Measurements from ENCODE around the gene RHBDL3.
"Not testable (repeated sequence)": the region's sequence is repeated elsewhere in the genome, so short reads cannot be mapped to it uniquely, and the experiment has no call there.

The RHBDL3 gene

DNA sequence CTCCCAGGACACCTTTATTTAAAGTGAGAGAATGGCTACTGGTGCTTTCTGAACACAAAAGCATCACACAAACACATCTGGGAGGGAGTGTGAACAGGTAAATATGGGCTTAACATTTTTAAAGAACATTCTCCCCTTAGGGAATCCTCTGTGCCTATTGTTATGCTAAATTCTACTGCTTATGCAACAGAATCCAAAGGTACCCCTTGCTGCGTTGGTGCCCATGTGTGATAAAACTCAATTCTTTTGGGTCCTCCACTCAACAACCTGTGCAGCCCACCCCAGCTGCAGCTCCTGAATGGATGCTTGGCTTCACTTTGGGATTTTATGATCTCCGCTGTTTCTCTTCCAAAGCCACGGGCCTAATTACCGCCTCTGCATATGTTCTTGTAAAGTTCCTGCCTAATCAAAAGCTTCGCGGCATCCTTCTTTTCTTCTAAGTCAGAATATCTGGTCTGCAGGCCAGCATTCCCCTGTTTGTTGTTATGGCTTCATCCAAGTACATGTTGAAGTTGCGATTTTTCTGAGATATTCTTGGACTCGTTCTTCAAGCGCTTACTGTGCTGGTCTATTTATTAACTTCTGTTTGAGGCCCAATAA, 23.9 kb downstream of the RHBDL3 start:
- no peak for DNase-seq (ENCODE audit: low read depth in 2 of 2, low spot score in 1 of 2)

DNA sequence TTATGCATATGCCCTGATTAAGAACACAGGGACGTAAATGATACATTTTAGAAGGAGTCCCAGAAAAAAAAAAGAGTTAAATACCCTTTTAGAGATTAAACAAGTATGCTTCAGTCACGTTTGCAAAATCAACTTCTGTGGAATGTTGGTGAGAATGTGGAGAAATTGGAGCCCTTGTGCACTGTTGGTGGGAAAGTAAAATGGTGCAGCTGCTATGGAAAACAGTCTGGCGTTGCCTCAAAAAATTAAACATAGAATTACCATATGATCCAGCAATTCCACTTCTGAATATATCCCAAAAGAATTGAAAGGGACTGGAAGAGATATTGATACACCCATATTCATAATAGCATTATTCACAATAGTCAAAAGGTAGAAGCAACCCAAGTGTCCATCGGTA, 26.5 kb downstream of the RHBDL3 start:
- DNase-seq (ENCODE audit: low read depth in 2 of 2, low spot score in 1 of 2) = no peak

- no peak for DNase-seq (ENCODE audit: low read depth in 2 of 2, low spot score in 1 of 2)
Measured at GRCh38 chr17:32297424-32297823, 31.8 kb downstream of the RHBDL3 start.

DNA sequence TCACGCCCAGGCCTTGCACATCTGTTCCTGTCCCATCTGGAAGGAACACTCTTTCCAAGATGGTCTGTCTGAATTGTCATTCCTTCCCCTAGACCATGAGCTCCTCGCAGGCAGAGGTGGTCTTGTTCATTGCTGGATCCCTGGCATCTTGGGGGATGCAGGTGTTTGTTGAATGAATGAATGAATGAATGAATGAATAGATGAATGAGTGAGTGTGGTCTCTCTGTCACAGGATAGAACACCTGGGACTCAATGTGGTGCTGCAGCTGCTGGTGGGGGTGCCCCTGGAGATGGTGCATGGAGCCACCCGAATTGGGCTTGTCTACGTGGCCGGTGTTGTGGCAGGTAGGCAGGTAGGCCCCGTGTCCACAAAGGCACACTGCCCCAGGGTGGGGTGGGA, 32.2 kb downstream of the RHBDL3 start:
- no peak for DNase-seq (ENCODE audit: low read depth in 2 of 2, low spot score in 1 of 2)

- no peak for DNase-seq (ENCODE audit: low read depth in 2 of 2, low spot score in 1 of 2)
Measured at GRCh38 chr17:32298298-32298697, 32.7 kb downstream of the RHBDL3 start.

DNA sequence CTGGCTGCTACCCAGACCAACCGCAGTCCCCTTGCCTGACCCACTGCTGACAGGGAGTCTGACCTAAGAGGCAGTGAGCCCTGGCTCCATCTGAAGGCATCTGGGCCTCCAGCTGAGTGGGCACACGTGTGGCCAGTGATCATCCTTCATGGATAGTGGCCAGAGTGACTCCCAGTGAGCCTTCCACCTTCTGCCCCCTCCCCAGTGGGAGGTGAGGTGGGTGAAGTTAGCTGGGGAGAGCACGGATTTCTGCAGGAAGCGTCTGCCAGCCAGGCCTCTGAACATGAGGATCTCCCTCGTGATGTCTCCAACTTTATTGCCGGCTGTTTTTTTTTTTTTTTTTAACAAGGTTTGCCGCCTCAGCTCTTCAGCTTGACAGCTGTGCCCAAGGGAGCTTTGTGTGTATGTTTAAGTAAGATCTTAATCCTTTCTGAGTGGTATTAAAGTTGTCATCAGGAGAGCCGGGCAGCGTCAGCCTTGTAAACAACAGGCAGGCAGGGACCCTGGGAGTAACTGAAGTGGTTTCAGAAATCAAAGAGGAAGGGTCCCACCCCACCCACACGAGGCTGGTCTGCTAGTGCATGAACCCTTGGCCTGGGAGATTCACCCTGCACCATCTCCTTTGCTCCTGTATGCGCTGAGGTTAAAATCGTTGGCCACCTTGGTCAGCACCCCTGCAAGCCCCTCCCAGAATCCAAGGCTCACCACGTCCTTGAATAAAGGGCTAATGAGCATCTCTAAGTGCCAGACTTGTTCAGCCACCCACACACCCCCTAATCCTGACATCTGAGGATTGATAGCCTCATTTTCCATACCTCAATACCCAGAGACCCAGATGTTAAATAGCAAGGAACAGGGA, 33.3 kb downstream of the RHBDL3 start:
- no peak for DNase-seq (ENCODE audit: low read depth in 2 of 2, low spot score in 1 of 2)

DNA sequence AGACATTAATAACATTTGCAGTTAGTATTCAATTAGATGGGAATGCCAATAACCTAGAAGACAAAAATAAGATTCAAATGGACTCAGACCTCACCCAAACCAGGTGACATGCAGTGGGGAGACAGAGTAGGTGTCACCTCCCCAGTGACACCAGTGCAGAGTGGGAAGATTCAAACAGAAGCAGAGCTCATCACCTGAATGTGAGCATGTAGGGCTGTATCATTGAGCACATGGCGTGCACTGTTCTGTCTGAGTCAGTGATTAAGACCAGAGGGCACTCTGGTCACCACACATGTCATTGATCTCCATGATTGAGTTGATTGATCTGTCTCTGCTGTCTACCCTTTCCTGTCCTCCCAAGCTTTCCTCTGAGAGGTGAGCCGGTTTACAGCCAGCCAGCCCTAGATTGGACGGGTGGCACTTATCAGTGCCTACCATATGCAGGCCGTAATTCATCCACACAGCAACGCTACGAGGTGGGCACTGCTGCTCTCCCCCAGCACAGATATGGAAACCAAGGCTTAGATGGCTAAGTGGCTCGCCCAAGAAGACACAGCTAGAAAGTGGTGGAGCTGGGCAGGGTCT, 34.0 kb downstream of the RHBDL3 start:
- DNase-seq (ENCODE audit: low read depth in 2 of 2, low spot score in 1 of 2) = no peak

GRCh38 chr17:32302037-32302436, 36.4 kb downstream of the RHBDL3 start:
- no peak for DNase-seq (ENCODE audit: low read depth in 2 of 2, low spot score in 1 of 2)

- DNase-seq (ENCODE audit: low read depth in 2 of 2, low spot score in 1 of 2) = no peak
Measured at GRCh38 chr17:32302860-32303649, 37.4 kb downstream of the RHBDL3 start.

- DNase-seq (ENCODE audit: low read depth in 2 of 2, low spot score in 1 of 2) = no peak
Measured at GRCh38 chr17:32303781-32304288, 38.2 kb downstream of the RHBDL3 start.

GRCh38 chr17:32305049-32305448, 39.4 kb downstream of the RHBDL3 start:
- DNase-seq (ENCODE audit: low read depth in 2 of 2, low spot score in 1 of 2) = no peak

GRCh38 chr17:32307658-32308057, 42.0 kb downstream of the RHBDL3 start:
- no peak for DNase-seq (ENCODE audit: low read depth in 2 of 2, low spot score in 1 of 2)

- no peak for DNase-seq (ENCODE audit: low read depth in 2 of 2, low spot score in 1 of 2)
Measured at GRCh38 chr17:32311028-32311536, 45.5 kb downstream of the RHBDL3 start.

DNA sequence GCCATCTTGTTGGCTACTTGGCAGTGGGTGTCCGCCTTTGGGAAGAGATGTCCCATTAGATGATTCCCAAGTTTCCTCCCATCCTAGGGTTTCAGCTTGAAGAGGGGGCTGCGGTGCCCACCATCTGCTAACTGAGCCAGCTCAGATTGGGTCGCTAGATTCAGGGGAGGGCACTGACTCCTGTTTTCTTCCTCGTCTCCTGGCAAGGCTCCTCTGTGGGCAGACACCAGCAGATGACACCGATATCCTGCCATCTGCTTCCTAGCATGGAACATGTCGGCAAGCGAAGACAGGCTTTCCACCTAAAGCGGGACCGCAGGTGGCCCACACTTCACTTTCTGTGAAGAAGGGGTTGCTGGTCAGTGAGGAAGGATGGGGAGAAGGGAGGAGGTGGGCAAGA, 49.0 kb downstream of the RHBDL3 start:
- DNase-seq (ENCODE audit: low read depth in 2 of 2, low spot score in 1 of 2) = no peak

GRCh38 chr17:32315171-32315570, 49.5 kb downstream of the RHBDL3 start:
- DNase-seq (ENCODE audit: low read depth in 2 of 2, low spot score in 1 of 2) = no peak

GRCh38 chr17:32316653-32317052, 51.0 kb downstream of the RHBDL3 start:
- DNase-seq (ENCODE audit: low read depth in 2 of 2, low spot score in 1 of 2) = not testable (repeated sequence)

- DNase-seq (ENCODE audit: low read depth in 2 of 2, low spot score in 1 of 2) = no peak
Measured at GRCh38 chr17:32317353-32317752, 51.7 kb downstream of the RHBDL3 start.

GRCh38 chr17:32318071-32318470, 52.4 kb downstream of the RHBDL3 start:
- DNase-seq (ENCODE audit: low read depth in 2 of 2, low spot score in 1 of 2) = no peak

GRCh38 chr17:32319548-32319905, 53.9 kb downstream of the RHBDL3 start:
- DNase-seq (ENCODE audit: low read depth in 2 of 2, low spot score in 1 of 2) = peak; percentile 34 to 54

DNA sequence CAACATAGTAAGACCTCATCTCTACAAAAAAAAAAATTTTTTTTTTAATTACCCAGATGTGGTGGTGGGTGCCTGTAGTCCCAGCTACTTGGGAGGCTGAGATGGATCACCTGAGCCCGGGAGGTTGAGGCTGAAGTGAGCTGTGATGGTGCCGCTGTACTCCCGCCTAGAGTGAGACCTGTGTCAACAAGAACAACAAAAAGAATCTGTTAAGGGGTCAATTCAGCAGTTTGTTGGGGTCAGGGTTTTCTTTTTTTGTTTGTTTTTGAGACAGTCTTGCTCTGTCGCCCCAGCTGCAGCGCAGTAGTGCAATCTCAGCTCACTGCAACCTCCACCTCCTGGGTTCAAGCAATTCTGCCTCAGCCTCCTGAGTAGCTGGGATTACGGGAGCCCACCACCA, 54.4 kb downstream of the RHBDL3 start:
- DNase-seq (ENCODE audit: low read depth in 2 of 2, low spot score in 1 of 2) = not testable (repeated sequence)

- no peak for DNase-seq (ENCODE audit: low read depth in 2 of 2, low spot score in 1 of 2)
Measured at GRCh38 chr17:32320847-32321246, 55.2 kb downstream of the RHBDL3 start.
